ENCODE data around the gene ARFGEF2. TPM values are rescaled to one million over a fixed set of nuclear protein-coding genes. Genes with fewer than 3 reads are reported as not detected.

The ARFGEF2 gene
- total and polyA plus RNA-seq, 2 experiments from 2014 or later = 8.5 to 20.6 TPM

GRCh38 chr20:48958743-48959142 lies 37.2 kb downstream of the ARFGEF2 start:
- peaks cover 17% of the 10 kb centered on the region for H3K4me1 ChIP-seq (ENCODE audit: low read depth)
- H3K36me3 ChIP-seq = peaks cover 13% of the 10 kb centered on the region
- no peak for DNase-seq (ENCODE audit: low read depth in 1 of 2, low spot score in 1 of 2)
- no peaks in the 10 kb centered on the region for H3K9me3 ChIP-seq (ENCODE audit: low read depth)
- H3K27ac ChIP-seq = no peak overlapping the region
- H3K27me3 ChIP-seq = no peaks in the 10 kb centered on the region
- TF ChIP-seq, protein P1, sequence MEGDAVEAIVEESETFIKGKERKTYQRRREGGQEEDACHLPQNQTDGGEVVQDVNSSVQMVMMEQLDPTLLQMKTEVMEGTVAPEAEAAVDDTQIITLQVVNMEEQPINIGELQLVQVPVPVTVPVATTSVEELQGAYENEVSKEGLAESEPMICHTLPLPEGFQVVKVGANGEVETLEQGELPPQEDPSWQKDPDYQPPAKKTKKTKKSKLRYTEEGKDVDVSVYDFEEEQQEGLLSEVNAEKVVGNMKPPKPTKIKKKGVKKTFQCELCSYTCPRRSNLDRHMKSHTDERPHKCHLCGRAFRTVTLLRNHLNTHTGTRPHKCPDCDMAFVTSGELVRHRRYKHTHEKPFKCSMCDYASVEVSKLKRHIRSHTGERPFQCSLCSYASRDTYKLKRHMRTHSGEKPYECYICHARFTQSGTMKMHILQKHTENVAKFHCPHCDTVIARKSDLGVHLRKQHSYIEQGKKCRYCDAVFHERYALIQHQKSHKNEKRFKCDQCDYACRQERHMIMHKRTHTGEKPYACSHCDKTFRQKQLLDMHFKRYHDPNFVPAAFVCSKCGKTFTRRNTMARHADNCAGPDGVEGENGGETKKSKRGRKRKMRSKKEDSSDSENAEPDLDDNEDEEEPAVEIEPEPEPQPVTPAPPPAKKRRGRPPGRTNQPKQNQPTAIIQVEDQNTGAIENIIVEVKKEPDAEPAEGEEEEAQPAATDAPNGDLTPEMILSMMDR (IDR thresholded peaks at IDR 0.05; ENCODE audit: low read depth, low read length) = no peak
- H3K4me3 ChIP-seq = no peak overlapping the region

DNA sequence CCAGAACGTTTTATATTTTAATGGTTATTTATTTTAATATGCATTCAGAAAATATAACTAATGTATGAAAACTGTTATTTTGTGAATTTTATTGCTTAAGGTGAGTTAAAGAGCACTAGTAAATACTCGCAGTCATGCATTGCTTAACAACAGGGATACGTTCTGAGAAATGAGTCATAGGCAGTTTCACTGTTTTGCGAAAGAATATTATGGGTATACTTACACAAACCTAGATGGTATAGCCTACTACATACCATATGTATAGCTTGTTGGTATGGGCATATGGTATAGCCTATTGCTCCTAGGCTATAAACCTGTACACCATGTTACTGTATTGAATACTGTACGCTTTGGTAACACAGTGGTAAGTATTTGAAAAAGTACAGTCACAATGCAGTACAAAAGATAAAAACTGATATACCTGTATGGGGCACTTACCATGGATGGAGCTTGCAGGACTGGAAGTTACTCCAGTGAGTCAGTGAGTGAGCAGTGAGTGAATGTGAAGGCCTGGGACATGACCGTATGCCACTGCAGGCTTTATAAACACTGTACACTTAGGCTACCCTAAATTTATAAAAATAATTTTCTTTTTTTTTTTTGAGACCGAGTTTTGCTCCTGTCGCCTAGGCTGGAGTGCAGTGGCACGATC lies 38.5 kb downstream of the ARFGEF2 start:
- peaks cover 13% of the 10 kb centered on the region for H3K36me3 ChIP-seq
- H3K9me3 ChIP-seq (ENCODE audit: low read depth) = no peaks in the 10 kb centered on the region
- H3K27ac ChIP-seq = no peak overlapping the region
- H3K4me3 ChIP-seq = no peak overlapping the region
- no peaks in the 10 kb centered on the region for H3K27me3 ChIP-seq
- TF ChIP-seq, protein P1 (IDR thresholded peaks at IDR 0.05; ENCODE audit: low read depth, low read length) = no peak
- no peak for DNase-seq (ENCODE audit: low read depth in 1 of 2, low spot score in 1 of 2)
- H3K4me1 ChIP-seq (ENCODE audit: low read depth) = peaks cover 8% of the 10 kb centered on the region

GRCh38 chr20:48962421-48962820 lies 40.9 kb downstream of the ARFGEF2 start:
- Histone ChIP-seq H3K27ac (no peak overlapping the region), H3K9me3 (ENCODE audit: low read depth) (no peaks in the 10 kb centered on the region), H3K27me3 (no peaks in the 10 kb centered on the region), H3K4me1 (ENCODE audit: low read depth) (peaks cover 4% of the 10 kb centered on the region), H3K36me3 (peaks cover 24% of the 10 kb centered on the region), H3K4me3 (no peak overlapping the region)
- DNase-seq (ENCODE audit: low read depth in 1 of 2, low spot score in 1 of 2) = no peak
- TF ChIP-seq, protein P1 (IDR thresholded peaks at IDR 0.05; ENCODE audit: low read depth, low read length) = no peak

GRCh38 chr20:48962976-48963771 lies 41.7 kb downstream of the ARFGEF2 start:
- Histone ChIP-seq H3K4me1 (ENCODE audit: low read depth) (no peaks in the 10 kb centered on the region), H3K27me3 (no peaks in the 10 kb centered on the region), H3K4me3 (no peak overlapping the region), H3K36me3 (peaks cover 23% of the 10 kb centered on the region), H3K27ac (no peak overlapping the region), H3K9me3 (ENCODE audit: low read depth) (no peaks in the 10 kb centered on the region)
- no peak for DNase-seq (ENCODE audit: low read depth in 1 of 2, low spot score in 1 of 2)
- TF ChIP-seq, protein P1 (IDR thresholded peaks at IDR 0.05; ENCODE audit: low read depth, low read length) = no peak

GRCh38 chr20:48965189-48965910 lies 43.8 kb downstream of the ARFGEF2 start:
- Histone ChIP-seq H3K4me3 (no peak overlapping the region), H3K4me1 (ENCODE audit: low read depth) (no peaks in the 10 kb centered on the region), H3K27me3 (no peaks in the 10 kb centered on the region), H3K27ac (no peak overlapping the region), H3K9me3 (ENCODE audit: low read depth) (no peaks in the 10 kb centered on the region), H3K36me3 (peaks cover 30% of the 10 kb centered on the region)
- peak in 1 of 2 donors; percentile 12 for DNase-seq (ENCODE audit: low read depth in 1 of 2, low spot score in 1 of 2)
- TF ChIP-seq, protein P1 (IDR thresholded peaks at IDR 0.05; ENCODE audit: low read depth, low read length) = no peak
